HG03108 (cell line): ENCODE data around the gene PLCD1.
A peak's percentile ranks its signal among the peaks of the same experiment; 100 is the strongest.

Source experiments
- ATAC-seq: cut with Tn5 transposase; IDR thresholded peaks from one replicate; pipeline ENCODE4 v1.9.1; 2021; ENCODE audit warnings: moderate library complexity; ENCODE audit not compliant: unreplicated experiment

PLCD1 gene

DNA sequence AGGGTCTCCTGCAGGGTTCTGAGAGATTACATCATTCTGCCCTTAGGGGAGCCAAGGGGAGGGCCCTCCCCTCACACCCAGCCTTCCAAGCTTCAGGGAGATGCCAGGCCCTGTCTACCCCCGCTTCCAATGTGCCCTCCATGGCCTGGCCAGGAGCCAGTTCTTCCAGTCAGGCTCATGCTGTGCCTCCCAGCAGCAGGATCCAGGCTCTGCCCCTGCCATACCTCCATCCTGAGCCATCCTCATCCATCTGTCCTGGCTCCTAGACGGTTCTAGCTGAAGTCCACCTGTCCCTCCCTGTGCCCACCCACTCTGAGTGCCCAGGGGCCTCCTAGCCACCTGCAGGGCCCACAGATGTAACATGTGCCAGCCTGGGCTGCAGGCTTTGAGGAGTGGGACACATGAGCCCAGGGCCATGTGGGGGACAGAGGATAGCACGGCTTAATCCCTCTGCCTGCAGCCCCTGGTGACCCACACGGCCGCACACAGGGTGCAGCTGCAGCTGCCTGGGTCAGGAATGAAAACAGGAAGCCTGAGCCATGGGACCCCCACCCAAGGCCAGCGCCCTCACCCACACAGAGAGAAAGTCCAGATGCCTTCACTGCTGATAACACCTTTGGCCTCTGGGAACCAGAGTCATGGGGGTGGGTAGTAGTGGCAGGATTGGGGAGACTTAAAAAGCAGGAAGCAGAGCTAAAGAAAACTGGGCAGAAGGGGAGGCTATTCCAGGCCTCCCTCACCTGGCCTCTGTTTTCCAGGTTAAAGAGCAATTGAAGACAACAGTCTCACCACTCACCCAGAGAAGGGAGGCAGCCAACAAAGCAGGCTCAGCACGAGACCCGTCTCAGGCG, 11.8 kb downstream of the PLCD1 start:
- ATAC-seq = no peak

DNA sequence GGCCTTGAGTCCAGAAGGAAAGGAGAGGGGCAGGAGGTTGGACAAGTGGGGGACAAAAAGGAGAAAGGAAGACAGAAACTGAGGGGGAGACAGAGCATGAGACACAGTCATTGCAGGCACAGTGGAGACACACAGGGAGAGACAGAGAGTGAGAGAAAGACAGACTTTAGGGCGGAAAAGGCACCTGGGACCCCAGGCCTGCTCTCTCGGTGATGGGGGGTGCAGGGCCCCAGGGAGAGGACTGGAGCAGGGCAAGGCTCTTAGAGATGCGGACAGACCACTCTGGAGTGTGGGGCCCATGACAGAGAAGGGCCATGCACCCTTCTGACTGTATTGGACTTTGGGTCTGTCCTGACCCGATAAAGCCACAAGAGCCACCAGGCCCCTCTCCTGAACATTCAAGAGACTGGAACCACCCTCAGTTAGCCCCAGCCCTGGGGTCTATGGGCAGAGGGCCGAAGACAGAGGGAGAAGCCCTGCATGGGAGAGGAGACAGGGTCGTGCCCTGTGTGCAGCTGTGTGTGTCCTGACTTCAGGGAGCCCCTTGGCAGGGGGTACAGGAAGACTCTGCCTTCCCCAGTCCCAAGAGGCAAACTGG, 12.5 kb downstream of the PLCD1 start:
- no peak for ATAC-seq

DNA sequence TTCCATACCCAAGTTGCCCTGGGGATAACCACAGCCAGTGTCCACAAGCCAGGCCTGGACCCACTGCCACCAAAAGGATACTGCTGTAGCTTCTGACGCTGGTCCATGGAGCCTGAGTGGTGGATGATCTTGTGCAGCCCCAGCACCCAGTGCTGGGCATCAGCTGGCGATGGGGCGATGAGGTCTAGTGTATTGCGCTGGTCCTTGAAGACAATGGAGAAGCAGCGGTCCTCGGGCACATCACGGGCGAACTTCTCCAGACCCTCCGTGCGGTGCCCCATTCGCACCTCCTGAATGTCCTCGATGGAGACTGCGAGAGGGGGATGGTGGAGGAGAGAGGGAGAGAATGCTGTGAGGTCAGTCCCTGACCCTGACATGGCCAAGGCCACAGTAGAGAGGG, 13.0 kb downstream of the PLCD1 start:
- ATAC-seq = no peak

DNA sequence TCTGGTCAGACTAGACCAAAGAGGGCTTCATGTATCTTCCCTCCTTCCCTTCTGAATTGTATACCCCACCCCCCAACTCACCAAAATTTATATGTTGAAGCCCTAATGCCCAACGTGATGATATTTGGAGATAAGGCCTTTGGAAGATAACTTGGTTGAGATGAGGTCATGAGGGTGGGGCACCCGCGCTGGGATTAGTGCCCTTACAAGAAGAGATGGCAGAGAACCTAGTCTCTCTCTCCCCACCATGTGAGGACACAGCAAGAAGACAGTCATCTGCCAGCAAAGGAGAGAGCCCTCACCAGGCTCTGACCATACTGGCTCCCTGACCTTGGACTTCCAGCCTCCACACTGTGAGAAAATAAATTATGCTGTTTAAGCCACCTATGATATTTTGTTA, 13.5 kb downstream of the PLCD1 start:
- ATAC-seq = no peak

DNA sequence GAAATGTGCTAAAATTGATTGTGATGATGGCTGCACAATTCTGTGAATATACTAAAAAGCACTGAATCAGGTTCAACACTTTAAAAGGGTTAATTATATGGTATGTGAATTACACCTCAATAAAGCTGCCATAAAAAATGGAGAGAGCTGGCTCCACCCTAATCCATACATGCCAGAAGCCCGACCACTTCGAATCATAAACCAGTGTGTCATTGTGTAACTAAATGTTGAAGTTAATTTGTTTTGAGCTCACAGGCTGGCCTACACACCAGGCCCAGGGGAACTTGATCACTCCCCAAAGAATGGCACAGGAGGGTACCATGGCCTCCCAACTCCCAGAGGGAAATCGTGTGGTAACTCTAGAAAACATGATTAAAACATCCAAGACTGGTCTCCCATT, 14.0 kb downstream of the PLCD1 start:
- ATAC-seq = no peak

DNA sequence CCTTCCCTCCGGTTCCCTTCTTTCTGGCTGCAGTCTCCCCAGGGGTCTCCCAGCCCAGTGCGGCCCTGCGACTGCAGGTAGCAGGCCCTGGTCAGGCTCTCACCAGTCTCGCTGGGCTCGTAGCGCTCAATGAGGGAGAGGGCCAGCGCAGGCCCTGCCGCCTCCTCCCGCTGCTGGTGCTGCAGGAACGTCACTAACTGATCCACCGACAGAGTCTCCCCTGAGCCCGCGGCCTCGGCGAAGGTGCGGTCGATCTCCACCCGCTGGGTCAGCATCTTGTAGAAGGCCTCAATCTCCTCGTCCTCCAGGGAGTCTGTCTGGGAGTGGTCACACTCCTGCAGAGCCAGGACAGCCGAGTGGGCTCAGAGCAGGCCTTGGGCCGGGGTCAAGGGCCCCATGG, 18.3 kb downstream of the PLCD1 start:
- ATAC-seq = no peak

DNA sequence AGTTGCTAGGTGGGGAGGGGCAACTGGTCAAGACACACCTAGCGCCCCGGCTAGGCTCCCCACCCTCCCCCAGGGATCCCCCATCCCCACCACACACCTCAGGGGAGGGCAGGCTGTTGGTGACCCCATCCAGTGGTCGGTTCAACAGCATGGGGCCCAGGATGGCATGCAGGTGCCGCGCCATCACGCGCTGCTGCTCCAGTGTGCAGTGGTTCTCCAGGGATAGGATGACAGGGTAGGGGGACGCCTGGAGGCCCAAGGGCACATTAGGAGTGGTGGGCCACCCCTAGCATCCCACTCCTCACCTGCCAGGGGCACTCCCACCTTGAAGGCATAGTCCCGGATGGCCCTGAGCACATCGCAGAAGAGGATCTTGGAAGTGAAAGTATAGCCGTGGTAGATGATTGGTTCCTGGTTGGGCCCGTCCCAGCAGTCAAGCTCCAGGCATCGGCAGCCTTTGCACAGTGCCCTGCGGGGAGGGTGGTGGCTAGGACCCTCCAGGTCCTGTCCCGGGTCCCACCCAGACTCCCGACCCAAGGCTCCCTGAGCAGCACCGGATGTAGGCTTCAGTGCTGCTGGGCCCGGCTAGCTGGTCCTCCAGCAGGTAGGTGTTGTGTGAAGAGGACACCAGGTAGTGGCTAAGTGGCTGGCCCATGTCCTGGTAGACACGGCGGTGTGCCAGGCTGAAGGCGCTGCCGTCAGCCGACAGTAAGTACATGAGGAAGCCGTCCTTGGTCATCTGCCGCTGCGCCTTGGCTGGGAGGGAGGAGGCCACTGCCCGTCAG, 19.4 kb downstream of the PLCD1 start:
- no peak for ATAC-seq

DNA sequence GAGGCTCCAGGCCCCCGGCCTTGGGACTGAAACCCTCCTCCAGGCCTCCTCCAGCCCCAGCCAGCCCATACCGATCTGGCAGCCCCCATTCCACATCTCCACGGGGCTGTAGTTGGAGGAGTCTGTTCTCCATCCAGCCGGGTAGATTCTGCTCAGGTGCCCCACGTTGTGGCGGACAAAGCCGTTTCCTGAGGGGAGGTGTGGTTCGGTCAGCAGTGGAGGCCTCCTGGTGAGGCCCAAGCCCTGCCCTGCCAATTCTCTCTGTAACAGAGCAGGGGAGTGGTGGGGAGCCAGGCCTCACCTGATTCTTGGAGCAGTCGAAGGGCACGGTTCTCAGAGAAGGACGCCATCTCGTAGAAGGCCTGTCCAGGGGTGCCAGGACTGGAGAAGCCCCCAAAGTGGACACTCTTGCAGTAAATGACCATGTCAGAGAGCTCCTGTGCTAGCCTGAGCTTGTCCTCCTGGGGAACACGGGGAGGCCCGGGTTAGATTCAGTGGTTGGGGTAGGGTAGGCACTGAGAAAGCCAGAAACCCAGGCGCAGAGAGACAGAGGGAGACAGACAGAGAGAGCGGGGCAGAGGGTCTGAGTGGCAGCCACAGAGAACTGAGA, 20.4 kb downstream of the PLCD1 start:
- no peak for ATAC-seq

DNA sequence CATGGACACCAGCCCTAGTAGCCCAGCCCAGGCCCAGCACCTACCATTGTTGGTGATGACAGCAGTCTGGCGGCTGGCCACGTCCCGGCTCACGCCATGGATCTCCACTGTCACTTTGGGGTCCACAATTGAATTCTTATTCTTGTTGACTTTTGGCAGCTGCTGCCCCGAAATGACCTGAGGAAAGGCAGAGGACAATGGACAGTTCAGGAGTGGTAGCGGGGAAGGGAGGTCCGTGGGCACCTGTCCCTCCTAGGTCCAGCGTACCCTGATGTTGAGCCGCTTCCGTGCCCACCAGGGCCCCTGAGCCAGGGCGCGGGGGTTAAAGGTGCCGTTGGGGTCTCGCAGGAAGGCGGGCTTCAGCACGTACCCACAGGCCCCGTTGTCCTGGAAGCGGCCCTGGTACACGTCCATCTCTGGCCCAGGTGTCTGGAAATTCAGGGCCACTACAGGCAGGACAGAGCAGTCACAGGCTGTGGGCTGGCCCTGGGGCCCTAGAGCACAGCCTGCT, 21.2 kb downstream of the PLCD1 start:
- ATAC-seq = no peak

DNA sequence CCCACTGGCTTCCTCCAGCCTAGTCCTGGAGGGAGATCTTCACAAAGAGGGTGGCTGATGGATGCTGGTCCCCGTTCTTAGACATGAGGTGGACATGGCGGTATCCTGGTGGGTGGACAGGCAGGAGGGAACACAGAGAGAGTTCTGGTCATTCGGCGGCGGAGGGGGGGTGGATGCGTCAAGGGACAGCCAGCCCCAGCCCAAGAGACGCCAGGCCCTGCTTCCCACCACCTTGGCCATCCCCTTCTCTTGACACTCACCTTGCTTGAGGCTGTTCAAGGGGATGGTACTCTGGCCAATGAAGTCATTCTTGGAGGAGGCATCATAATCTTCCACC, 21.7 kb downstream of the PLCD1 start:
- no peak for ATAC-seq

DNA sequence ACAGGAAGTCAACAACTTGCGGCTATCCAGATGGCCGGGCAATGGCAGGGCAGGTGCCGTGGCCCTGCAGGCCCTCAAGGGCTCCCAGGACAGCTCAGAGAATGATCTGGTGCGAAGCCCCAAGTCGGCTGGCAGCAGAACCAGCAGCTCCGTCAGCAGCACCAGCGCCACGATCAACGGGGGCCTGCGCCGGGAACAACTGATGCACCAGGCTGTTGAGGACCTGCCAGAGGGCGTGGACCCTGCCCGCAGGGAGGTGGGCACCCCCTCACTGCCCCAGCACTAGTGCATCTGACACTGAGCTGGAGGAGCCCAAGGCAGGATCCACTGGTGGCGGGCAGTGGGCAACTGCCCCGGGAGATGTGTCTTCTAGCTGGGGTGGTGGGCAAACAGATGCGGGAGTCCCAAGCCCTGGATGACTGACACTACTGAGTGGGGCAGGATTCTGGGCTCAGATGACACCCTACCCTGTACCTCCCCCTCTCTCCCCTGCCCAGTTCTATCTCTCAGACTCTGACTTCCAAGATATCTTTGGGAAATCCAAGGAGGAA, 22.9 kb downstream of the PLCD1 start:
- no peak for ATAC-seq

DNA sequence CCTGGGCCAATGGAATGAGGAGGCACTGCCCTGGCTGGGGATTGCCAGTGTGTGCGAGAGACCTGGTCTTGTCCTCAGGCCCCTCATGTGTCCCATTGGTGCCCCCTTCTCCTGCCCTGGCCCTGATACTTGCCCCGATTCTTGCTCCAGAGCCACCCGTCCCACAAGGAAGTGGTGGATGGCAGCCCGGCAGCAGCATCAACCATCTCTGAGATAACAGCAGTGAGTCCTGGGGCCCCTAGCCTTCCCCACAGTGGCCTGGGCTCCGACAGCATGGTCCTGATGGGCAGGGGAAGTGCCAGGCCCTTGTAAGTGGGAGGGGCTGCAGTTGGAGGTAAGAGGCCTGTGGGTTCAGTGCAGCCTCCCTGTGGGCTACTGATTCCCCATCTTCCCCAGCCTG, 23.4 kb downstream of the PLCD1 start:
- ATAC-seq = no peak

DNA sequence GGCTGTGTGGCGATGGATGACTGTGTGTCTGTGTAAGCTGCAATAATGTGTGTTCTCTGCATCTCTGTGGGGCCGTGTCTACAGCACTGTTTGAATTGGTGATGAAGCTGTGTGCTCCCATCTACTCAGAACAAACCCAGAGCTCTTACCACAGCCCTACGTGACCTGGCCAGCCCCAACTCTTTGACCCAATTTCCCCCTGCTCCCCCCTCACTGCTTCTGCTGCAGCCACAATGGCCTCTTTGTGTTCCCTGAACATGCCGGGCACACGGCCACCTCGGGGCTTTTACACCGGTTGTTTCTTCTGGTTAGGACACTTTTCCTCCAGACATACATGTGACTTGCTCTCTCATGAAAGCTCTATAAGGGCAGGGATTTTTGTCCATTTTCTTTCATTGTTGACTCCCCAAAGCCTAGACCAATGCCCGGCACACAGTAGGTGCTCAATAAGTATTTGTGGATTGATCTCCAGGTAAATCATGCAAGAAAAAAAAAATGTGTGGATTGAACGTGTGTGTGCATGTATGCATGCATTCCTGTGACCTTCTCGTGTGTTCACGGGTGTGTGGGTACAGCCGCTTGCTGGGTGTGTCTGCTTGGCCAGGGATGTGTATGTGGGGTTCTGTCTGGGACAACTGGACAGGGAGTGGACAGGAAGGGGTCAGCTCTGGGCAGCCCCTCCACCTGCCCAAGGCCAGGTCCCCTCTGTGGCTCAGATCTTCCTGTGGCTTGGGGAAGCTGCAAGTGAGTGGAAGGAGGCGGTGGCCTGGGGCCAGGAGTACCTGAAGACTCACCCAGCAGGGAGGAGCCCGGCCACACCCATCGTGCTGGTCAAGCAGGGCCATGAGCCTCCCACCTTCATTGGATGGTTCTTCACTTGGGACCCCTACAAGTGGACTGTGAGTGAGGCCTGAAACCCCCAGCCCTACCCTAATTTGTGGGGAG, 24.1 kb downstream of the PLCD1 start:
- ATAC-seq = no peak

DNA sequence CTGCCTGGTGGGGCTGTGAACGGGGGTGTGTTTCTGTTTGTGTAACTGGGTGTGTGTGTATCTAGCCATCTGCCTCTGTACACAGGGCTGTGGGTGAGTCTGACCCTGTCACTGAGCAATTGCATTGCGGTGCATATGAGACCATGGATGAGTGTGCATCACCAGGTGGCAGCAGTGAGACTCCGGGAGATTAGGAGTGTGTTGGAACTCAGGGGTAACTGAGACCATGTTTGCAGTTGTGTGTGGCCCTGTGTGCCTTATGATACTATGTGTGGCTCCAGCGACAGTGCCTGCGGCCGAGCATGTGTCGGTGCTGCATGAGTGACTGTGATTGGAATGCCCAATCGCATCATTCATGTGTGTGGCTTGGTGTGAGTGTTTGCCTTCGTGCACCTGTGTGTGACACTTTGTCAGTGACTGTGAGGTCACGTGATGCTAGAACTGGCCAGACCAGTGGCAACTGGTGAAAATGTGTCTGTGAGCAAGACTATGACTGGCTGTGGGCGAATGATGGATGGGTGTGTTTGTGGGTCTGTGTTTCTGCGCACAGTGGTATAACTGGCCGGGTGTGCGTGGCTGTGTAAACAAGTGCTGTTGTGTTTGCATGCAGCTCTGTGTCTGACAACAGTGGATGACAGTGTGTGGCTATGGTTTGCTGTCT, 24.9 kb downstream of the PLCD1 start:
- peak; percentile 36 for ATAC-seq

DNA sequence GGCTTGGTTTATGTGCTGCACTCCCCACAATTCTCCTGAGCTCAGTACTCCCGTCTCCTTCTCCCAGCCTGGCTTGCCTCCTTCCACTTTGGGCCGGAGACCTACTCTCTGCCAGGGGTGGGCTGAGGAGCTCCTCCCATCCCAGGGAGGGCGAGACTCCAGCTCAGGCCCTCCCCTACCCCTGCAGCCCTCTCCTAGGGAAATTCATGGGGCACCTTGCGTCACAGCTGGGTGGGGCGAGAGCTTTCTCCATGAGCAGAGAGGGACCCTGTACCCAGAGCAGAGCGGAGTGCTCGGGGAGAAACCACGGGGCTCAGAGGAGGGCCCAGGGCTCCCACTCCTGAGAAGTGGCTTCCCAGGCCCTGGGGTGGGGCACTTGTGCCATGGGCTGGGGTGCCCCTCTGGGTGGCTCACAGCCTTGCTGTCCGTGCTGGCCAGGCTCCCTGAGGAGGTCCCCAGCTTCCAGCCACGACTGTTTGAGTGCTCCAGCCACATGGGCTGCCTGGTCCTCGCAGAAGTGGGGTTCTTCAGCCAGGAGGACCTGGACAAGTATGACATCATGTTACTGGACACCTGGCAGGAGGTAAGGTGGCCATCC, 25.5 kb downstream of the PLCD1 start:
- no peak for ATAC-seq

DNA sequence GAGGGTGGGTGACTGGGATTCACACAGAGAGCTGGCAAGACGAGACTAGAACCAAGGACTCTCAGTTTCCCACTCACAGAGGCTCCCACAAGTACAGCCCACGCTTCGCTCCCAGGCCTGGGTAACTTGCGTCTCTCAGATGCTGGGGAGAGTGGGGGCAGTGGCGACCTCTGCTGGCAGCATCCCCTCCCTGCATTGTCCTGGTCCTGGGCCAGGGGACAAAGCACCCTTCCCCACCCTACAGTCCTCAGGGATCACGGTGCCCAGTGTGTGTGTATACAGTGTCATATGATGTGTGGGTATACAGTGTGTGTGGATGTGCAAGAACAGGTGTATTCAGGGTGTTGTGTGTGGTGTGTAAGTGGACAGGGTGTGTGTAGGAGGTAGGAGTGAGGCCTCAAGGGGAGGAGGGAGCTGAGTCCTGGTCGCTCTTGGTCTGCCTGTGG, 26.0 kb downstream of the PLCD1 start:
- no peak for ATAC-seq

DNA sequence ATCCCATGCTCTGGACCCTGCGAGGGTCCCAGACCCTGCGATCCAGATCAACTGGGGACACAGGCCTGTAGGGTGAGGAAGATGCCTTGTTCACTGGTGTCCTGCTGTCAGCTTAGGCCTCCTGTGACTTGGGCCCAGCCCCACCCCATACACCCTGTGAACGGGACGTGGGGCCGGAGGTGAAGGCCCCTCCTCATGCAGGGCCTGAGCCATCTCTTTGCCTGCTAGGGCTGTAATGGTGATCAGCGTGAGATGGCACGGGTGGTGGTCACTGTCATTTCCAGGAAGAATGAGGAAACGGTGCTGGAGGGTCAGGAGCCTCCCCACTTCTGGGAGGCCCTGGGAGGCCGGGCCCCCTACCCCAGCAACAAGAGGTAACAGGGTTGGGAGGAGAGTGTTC, 26.5 kb downstream of the PLCD1 start:
- ATAC-seq = no peak

DNA sequence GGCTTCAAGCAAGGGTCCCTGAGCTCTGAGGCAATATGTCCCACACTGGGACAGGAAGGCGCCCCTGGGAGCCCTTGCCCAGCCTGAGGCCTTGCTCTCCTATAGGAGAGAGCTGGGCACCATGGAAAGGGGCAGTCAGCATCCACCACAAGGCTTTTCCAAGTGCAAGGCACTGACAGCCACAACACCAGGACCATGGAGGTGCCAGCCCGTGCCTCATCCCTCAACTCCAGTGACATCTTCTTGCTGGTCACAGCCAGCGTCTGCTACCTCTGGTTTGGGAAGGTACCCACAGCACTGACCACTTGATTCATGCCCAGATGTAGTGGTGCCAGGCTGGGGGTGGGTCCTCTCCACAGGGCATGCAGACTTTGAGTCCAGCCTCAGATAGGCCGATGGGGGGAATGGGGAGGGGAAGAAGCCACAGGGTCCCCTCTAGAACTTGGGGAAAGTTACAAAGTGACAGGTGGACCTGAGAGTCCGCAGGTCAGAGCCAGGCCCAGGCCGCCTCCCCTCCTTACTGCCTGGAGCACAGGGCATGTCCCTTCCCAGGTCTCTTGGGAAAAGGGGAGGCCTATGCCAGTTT, 27.1 kb downstream of the PLCD1 start:
- ATAC-seq = no peak
